Measurements from ENCODE around the gene RNGTT.
A peak's percentile ranks its signal among the peaks of the same experiment; 100 is the strongest.
"Not testable (repeated sequence)": the region's sequence is repeated elsewhere in the genome, so short reads cannot be mapped to it uniquely, and the experiment has no call there.

RNGTT gene

GRCh38 chr6:88914895-88915598 lies 48.4 kb downstream of the RNGTT start:
- DNase-seq (ENCODE audit: insufficient read length, low spot score) (no peak), FAIRE-seq (no peak)

DNA sequence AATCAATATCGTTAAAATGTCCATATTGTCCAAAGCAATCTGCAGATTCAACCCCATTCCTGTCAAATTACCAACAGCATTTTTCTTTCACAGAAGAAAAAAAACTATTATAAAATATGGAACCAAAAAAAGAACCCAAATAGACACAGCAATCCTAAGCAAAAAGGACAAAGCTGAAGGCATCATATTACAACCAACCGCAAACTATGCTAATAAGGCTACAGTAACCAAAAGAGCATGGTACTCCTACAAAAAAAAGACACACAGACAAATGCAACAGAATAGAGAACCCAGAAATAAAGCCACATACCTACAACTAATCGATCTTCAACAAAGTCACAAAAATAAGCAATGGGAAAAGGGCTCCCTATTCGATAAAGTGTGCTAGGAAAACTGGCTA lies 49.2 kb downstream of the RNGTT start:
- FAIRE-seq, result no peak

DNA sequence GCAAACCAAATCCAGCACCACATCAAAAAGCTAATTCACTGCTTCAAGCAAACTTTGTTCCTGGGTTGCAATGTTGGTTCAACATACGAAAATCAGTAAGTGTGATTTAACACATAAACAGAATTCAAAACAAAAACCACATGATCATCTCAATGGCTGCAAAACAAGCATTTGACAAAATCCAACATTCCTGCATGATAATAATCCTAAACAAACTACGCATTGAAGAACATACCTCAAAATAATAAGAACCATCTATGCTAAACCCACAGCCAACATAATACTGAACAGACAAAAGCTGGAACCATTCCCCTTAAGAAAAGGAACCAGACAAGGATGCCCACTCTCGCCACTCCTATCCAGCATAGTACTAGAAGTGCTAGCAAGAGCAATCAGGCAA lies 49.9 kb downstream of the RNGTT start:
- peak; percentile 33 for FAIRE-seq
- DNase-seq (ENCODE audit: insufficient read length, low spot score), result no peak

More for the DNA sequence above, 49.2 kb downstream of the RNGTT start:
- no peak for DNase-seq (ENCODE audit: insufficient read length, low spot score)

- FAIRE-seq, result no peak
- DNase-seq (ENCODE audit: insufficient read length, low spot score), result no peak
Observed at GRCh38 chr6:88910922-88911778, 52.3 kb downstream of the RNGTT start.

GRCh38 chr6:88908598-88909548 lies 54.5 kb downstream of the RNGTT start:
- DNase-seq (ENCODE audit: insufficient read length, low spot score), result no peak
- no peak for FAIRE-seq

GRCh38 chr6:88907148-88907547 lies 56.3 kb downstream of the RNGTT start:
- FAIRE-seq; DNase-seq (ENCODE audit: insufficient read length, low spot score): not testable (repeated sequence)

- DNase-seq (ENCODE audit: insufficient read length, low spot score), result no peak
- no peak for FAIRE-seq
Observed at GRCh38 chr6:88899569-88900316, 63.7 kb downstream of the RNGTT start.

GRCh38 chr6:88895911-88896310 lies 67.5 kb downstream of the RNGTT start:
- no peak for DNase-seq (ENCODE audit: insufficient read length, low spot score)
- no peak for FAIRE-seq

GRCh38 chr6:88890860-88891845 lies 72.3 kb downstream of the RNGTT start:
- FAIRE-seq (no peak), DNase-seq (ENCODE audit: insufficient read length, low spot score) (no peak)

DNA sequence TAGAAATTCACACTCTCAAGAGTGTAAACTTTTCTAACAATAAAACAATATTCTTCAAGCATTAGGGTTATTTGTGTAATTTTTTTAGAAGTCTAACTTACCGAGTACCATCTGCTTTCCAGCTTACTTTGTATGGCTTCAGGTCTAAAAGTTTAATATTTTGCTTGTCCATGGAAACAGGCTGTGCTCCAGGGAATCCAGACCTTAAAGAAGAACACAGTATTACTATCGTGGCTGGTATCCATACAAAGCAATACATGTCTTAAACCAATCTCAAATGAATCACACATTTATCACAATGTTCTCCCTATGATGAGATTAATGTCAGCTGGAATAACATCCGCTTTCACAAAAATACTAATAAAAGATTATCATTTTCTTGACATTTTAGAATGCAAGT lies 73.0 kb downstream of the RNGTT start:
- DNase-seq (ENCODE audit: insufficient read length, low spot score), result no peak
- no peak for FAIRE-seq

GRCh38 chr6:88884361-88884760 lies 79.1 kb downstream of the RNGTT start:
- DNase-seq (ENCODE audit: insufficient read length, low spot score) (no peak), FAIRE-seq (no peak)

DNA sequence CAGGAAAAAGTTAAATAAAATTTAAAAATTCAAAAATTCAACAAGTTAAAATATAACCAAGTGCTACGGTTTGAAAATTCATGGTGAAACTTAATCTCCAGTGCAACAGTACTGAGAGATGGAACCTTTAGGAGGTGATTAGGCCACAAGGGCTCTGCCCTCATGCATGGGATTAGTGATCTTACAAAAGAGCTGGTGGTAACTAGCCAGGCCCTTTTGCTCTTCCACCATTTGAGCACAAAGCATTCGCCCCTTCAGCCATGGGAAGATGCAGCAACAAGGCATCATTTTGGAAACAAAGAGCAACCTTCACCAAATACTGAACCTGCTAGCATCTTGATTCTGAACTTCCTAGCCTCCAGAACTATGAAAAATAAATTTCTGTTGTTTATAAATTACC lies 80.9 kb downstream of the RNGTT start:
- FAIRE-seq (no peak), DNase-seq (ENCODE audit: insufficient read length, low spot score) (no peak)

GRCh38 chr6:88881451-88881850 lies 82.0 kb downstream of the RNGTT start:
- DNase-seq (ENCODE audit: insufficient read length, low spot score) (no peak), FAIRE-seq (no peak)

DNA sequence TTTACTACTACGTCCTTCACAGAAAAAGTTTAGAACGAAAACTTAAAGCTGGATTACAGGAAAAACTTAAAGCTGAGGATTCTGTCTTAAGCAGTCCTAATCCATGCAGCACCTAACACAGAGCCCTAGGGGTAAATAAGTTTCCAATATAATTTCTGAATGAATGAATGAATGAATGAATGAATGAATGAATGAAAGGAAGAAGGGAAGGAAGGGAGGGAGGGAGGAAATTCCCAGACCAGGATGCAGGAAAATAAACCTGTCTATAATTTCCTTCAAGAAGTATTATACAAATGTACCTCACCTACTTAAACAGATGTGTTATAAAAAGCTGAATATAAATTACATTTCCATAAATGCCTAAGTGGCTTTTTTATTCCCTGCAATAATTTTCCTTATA lies 83.4 kb downstream of the RNGTT start:
- no peak for FAIRE-seq

DNA sequence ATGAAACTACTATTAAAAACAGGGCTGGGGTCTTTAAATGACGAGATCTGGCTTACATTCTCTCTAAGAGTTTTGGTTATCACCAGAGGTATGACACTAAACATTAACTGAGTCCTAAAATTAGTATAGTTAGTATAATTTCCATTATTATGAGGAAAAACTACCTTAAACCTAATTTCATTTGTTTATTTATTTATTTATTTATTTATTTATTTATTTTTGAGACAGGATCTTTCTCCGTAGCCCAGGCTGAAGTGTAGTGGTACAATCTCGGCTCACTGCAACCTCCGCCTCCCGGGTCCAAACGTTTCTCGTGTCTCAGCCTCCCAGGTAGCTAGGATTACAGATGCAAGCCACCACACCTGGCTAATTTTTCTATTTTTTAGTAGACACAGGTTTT lies 85.5 kb downstream of the RNGTT start:
- FAIRE-seq (no peak), DNase-seq (ENCODE audit: insufficient read length, low spot score) (no peak)

More for the DNA sequence above, 83.4 kb downstream of the RNGTT start:
- no peak for DNase-seq (ENCODE audit: insufficient read length, low spot score)

GRCh38 chr6:88872962-88873361 lies 90.5 kb downstream of the RNGTT start:
- no peak for FAIRE-seq
- DNase-seq (ENCODE audit: insufficient read length, low spot score), result no peak

DNA sequence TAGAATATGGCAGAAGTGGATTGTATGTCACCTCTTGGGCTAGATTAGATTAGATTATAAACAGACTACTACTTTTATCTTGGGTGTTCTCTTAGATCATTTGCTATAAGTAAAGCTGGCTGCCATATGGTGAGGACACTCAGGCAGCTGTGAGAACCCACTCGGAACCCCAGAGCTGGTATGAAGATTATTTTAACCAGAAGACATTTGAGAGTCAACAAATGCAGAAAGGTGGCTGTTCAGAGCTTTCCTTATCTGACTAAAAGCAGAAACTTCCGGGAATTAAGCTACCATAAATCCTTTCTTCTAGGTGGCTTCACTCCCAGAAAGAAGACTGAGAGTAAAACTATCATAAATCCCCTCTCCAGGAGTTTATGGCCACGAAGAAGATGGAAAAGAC lies 91.9 kb downstream of the RNGTT start:
- DNase-seq (ENCODE audit: insufficient read length, low spot score) (no peak), FAIRE-seq (no peak)

DNA sequence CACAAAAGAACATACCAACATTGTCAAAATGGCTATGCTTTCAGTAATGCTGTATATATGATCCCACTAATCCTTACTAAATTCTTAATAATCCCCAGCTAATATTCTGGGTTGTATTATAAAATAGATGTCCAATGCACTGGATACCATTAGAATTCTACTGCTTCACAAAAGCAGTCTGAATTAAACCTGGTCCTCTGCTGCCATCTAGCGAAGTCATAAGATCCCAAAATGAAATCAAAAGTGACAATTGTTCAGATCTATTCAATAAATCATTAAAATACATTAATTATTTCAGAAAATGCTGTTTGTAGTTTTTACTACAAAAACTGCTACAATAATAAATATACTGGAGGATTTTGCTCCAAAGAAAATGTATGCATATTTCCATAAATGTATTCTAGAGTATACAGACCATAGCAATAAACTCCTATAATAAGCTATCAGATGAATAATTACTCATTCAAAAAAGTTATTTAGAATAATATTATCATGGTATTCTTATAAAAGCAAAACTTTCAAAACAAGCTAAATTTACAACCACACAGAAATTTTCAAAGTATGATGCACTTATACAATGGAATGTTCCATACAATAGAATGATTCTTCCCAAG lies 92.6 kb downstream of the RNGTT start:
- FAIRE-seq (no peak), DNase-seq (ENCODE audit: insufficient read length, low spot score) (peak; percentile 18)

Measured in HTR-8/SVneo (cell line).